SK-N-SH treated with all-trans-retinoic acid at 6 μM for 48 hours (cell line): ENCODE measurements around the gene DEFB131B.
"Not testable (repeated sequence)": the region's sequence is repeated elsewhere in the genome, so short reads cannot be mapped to it uniquely, and the experiment has no call there.

Source experiments
- CREB5 ChIP-seq: fragments of 250-450 bp; sonication (Bioruptor Pico); IDR thresholded peaks from 2 replicates; pipeline ENCODE4 v1.5.1; 2020; ENCODE audit warnings: low read depth, mild to moderate bottlenecking, moderate library complexity
- CSDC2 ChIP-seq: fragments of 250-450 bp; sonication (Bioruptor Pico); IDR thresholded peaks from 2 replicates; pipeline ENCODE4 v1.5.0; 2020; ENCODE audit warnings: mild to moderate bottlenecking, moderate library complexity
- RARB ChIP-seq: fragments of 250-450 bp; sonication (Bioruptor Pico); IDR thresholded peaks from 2 replicates; pipeline ENCODE4 v1.8.0; 2021; ENCODE audit warnings: mild to moderate bottlenecking, moderate library complexity
- TOX ChIP-seq: fragments of 250-450 bp; sonication (Bioruptor Pico); IDR thresholded peaks from 2 replicates; pipeline ENCODE4 v1.8.0; 2021; ENCODE audit warnings: mild to moderate bottlenecking, moderate library complexity, borderline replicate concordance
- TSHZ2 ChIP-seq: fragments of 250-450 bp; sonication (Bioruptor Pico); IDR thresholded peaks from 2 replicates; pipeline ENCODE4 v1.5.0; 2020; ENCODE audit warnings: mild to moderate bottlenecking, moderate library complexity
- ZFP3 ChIP-seq: fragments of 250-450 bp; sonication (Bioruptor Pico); IDR thresholded peaks from 2 replicates; pipeline ENCODE4 v1.5.0; 2020; ENCODE audit warnings: mild to moderate bottlenecking, moderate library complexity
- ZFP30 ChIP-seq: fragments of 450-650 bp; formaldehyde crosslinking; IDR thresholded peaks from 2 replicates; pipeline ENCODE4 v1.5.0; 2022; ENCODE audit warnings: mild to moderate bottlenecking, moderate library complexity
- ZNF70 ChIP-seq: fragments of 450-650 bp; formaldehyde crosslinking; IDR thresholded peaks from 2 replicates; pipeline ENCODE4 v1.5.0; 2020; ENCODE audit warnings: mild to moderate bottlenecking, moderate library complexity
- TF ChIP-seq, protein P1 (sequence below): fragments of 250-450 bp; sonication (Bioruptor Pico); IDR thresholded peaks from 2 replicates; pipeline ENCODE4 v1.8.0; 2020; ENCODE audit warnings: mild to moderate bottlenecking, moderate library complexity, borderline replicate concordance
- TF ChIP-seq, protein P2 (sequence below): fragments of 250-450 bp; sonication (Bioruptor Pico); IDR thresholded peaks from 2 replicates; pipeline ENCODE4 v1.8.0; 2021; ENCODE audit warnings: low read depth, mild to moderate bottlenecking, moderate library complexity, borderline replicate concordance

DNA sequence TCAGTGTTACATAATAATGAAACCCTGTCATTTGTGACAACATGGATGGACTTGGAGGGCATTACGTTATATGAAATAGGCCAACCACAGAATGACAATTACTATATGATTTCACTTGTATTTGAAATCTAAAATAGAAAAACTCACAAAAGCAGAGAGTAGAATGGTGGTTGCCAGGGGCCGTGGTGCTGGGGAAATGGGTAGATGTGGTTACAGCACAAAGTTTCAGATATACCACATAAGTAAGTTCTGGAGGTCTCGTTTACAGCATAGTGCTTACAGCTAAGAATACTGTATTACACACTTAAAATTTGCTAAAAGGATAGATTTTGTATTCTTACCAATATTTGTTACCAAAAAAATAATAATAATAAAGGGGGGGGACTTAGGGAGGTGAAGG is 48.6 kb upstream of the DEFB131B start:
- not testable (repeated sequence) for TF ChIP-seq ZNF70 (CRISPR knock-in tag); RARB; TOX (CRISPR knock-in tag); ZFP30 (CRISPR knock-in tag); TSHZ2 (CRISPR knock-in tag); CREB5 (CRISPR knock-in tag); ZFP3 (CRISPR knock-in tag); CSDC2 (CRISPR knock-in tag)
- TF ChIP-seq, protein P1, sequence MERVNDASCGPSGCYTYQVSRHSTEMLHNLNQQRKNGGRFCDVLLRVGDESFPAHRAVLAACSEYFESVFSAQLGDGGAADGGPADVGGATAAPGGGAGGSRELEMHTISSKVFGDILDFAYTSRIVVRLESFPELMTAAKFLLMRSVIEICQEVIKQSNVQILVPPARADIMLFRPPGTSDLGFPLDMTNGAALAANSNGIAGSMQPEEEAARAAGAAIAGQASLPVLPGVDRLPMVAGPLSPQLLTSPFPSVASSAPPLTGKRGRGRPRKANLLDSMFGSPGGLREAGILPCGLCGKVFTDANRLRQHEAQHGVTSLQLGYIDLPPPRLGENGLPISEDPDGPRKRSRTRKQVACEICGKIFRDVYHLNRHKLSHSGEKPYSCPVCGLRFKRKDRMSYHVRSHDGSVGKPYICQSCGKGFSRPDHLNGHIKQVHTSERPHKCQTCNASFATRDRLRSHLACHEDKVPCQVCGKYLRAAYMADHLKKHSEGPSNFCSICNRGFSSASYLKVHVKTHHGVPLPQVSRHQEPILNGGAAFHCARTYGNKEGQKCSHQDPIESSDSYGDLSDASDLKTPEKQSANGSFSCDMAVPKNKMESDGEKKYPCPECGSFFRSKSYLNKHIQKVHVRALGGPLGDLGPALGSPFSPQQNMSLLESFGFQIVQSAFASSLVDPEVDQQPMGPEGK (CRISPR knock-in tag): not testable (repeated sequence)
- TF ChIP-seq, protein P2, sequence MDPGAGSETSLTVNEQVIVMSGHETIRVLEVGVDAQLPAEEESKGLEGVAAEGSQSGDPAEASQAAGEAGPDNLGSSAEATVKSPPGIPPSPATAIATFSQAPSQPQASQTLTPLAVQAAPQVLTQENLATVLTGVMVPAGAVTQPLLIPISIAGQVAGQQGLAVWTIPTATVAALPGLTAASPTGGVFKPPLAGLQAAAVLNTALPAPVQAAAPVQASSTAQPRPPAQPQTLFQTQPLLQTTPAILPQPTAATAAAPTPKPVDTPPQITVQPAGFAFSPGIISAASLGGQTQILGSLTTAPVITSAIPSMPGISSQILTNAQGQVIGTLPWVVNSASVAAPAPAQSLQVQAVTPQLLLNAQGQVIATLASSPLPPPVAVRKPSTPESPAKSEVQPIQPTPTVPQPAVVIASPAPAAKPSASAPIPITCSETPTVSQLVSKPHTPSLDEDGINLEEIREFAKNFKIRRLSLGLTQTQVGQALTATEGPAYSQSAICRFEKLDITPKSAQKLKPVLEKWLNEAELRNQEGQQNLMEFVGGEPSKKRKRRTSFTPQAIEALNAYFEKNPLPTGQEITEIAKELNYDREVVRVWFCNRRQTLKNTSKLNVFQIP (CRISPR knock-in tag): not testable (repeated sequence)
